NT2/D1 (cell line): Measurements from ENCODE around the gene KLHL40.

Experiments used
- DNase-seq: peaks from one replicate; pipeline ENCODE4 v3.0.0-alpha.2; 2011; ENCODE audit warnings: low read depth, low spot score
- H3K27me3 ChIP-seq: 2 replicates; pipeline ENCODE4 v1.6.0; 2011; ENCODE audit warnings: mild to moderate bottlenecking; ENCODE audit not compliant: insufficient read length, insufficient read depth
- H3K36me3 ChIP-seq: 2 replicates; pipeline ENCODE4 v1.6.1; 2011; ENCODE audit warnings: mild to moderate bottlenecking, low read length, mixed read lengths; ENCODE audit not compliant: insufficient read depth, insufficient read length
- H3K4me1 ChIP-seq: 2 replicates; pipeline ENCODE4 v1.5.1; 2011; ENCODE audit not compliant: insufficient read depth, insufficient read length
- H3K4me3 ChIP-seq: 2 replicates; pipeline ENCODE4 v1.5.1; 2011; ENCODE audit warnings: low read depth; ENCODE audit not compliant: insufficient read length
- H3K9ac ChIP-seq: 2 replicates; pipeline ENCODE4 v1.6.0; 2011; ENCODE audit warnings: low read depth; ENCODE audit not compliant: insufficient read length
- H3K9me3 ChIP-seq: 2 replicates; pipeline ENCODE4 v1.5.1; 2011; ENCODE audit warnings: mild to moderate bottlenecking, low read length; ENCODE audit not compliant: insufficient read depth
- SUZ12 ChIP-seq: IDR thresholded peaks from 2 replicates; pipeline ENCODE4 v1.6.1; 2011; ENCODE audit not compliant: insufficient read length, insufficient read depth; ENCODE audit errors: extremely low read depth
- YY1 ChIP-seq: IDR thresholded peaks from 2 replicates; pipeline ENCODE4 v1.6.1; 2011; ENCODE audit not compliant: insufficient read length, insufficient read depth
- ZNF274 ChIP-seq: IDR thresholded peaks from 2 replicates; pipeline ENCODE4 v1.6.1; 2011; ENCODE audit warnings: mild to moderate bottlenecking, low read depth, low read length

KLHL40 gene

GRCh38 chr3:42685363-42685881, at the start of gene KLHL40:
TSS of gene KLHL40 (plus strand) at chr3:42685537. CDS start at chr3:42685619, 82 bp downstream.
- Histone ChIP-seq H3K36me3 (no peaks in the 10 kb centered on the region), H3K9me3 (no peaks in the 10 kb centered on the region), H3K27me3 (no peaks in the 10 kb centered on the region), H3K9ac (no peak within 1 kb of the TSS), H3K4me3 (no peak within 1 kb of the TSS), H3K4me1 (peaks cover 11% of the 10 kb centered on the region)
- no peak for TF ChIP-seq ZNF274
- DNase-seq: no peak

DNA sequence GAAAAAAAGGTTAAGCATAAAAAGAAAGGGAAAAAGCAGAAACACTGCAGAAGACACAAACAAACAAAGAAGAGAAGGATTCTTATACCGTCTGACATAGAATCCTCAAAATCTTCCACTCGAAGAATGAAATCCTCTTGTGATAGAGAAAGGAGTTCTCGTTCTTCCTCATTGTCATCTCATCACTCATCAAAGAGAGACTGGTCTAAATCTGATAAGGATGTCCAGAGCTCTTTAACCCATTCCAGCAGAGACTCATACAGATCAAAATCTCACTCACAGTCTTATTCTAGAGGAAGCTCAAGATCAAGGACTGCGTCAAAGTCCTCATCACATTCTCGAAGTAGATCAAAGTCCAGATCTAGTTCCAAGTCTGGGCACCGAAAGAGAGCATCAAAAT, 48.3 kb upstream of the KLHL40 start:
- Histone ChIP-seq H3K9me3 (no peaks in the 10 kb centered on the region), H3K36me3 (peaks cover 93% of the 10 kb centered on the region), H3K9ac (no peak overlapping the region), H3K4me3 (no peak overlapping the region), H3K4me1 (no peaks in the 10 kb centered on the region), H3K27me3 (no peaks in the 10 kb centered on the region)
- no peak for DNase-seq
- no peak for TF ChIP-seq YY1
- no peak for TF ChIP-seq ZNF274
- TF ChIP-seq SUZ12: no peak

DNA sequence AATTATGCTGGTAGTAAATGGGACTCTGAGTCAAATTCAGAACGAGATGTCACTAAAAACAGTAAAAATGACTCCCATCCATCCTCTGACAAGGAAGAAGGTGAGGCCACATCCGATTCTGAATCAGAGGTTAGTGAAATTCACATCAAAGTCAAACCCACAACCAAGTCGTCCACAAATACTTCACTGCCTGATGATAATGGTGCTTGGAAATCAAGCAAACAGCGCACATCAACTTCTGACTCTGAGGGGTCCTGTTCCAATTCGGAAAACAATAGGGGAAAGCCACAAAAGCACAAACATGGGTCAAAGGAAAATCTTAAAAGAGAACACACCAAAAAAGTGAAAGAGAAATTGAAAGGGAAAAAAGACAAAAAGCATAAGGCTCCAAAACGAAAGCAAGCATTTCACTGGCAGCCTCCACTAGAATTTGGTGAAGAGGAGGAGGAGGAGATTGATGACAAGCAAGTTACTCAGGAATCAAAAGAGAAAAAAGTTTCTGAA, 46.9 kb upstream of the KLHL40 start:
- Histone ChIP-seq H3K27me3 (no peaks in the 10 kb centered on the region), H3K4me1 (no peaks in the 10 kb centered on the region), H3K9me3 (no peaks in the 10 kb centered on the region), H3K36me3 (peaks cover 92% of the 10 kb centered on the region), H3K4me3 (no peak overlapping the region), H3K9ac (no peak overlapping the region)
- DNase-seq: no peak
- no peak for TF ChIP-seq SUZ12
- TF ChIP-seq YY1: no peak
- TF ChIP-seq ZNF274: no peak

- H3K9ac ChIP-seq: no peak overlapping the region
- no peak overlapping the region for H3K4me3 ChIP-seq
- no peaks in the 10 kb centered on the region for H3K9me3 ChIP-seq
- no peaks in the 10 kb centered on the region for H3K27me3 ChIP-seq
- TF ChIP-seq YY1 (no peak), SUZ12 (no peak), ZNF274 (no peak)
- H3K4me1 ChIP-seq: no peaks in the 10 kb centered on the region
- H3K36me3 ChIP-seq: peaks cover 92% of the 10 kb centered on the region
- no peak for DNase-seq
These were observed 46.1 kb upstream of the KLHL40 start for GRCh38 chr3:42639192-42639591.

- H3K36me3 ChIP-seq: peaks cover 92% of the 10 kb centered on the region
These were observed 45.2 kb upstream of the KLHL40 start for GRCh38 chr3:42640129-42640528.

GRCh38 chr3:42640771-42641370, 44.5 kb upstream of the KLHL40 start:
- Histone ChIP-seq H3K27me3 (no peaks in the 10 kb centered on the region), H3K4me1 (no peaks in the 10 kb centered on the region), H3K9me3 (no peaks in the 10 kb centered on the region), H3K9ac (no peak overlapping the region), H3K36me3 (peaks cover 94% of the 10 kb centered on the region), H3K4me3 (no peak overlapping the region)
- DNase-seq: no peak
- TF ChIP-seq YY1 (no peak), ZNF274 (no peak), SUZ12 (no peak)

More at GRCh38 chr3:42640129-42640528, 45.2 kb upstream of the KLHL40 start:
- no peaks in the 10 kb centered on the region for H3K27me3 ChIP-seq
- no peak overlapping the region for H3K9ac ChIP-seq
- TF ChIP-seq ZNF274 (no peak), YY1 (no peak), SUZ12 (no peak)
- no peak for DNase-seq
- H3K9me3 ChIP-seq: no peaks in the 10 kb centered on the region
- no peak overlapping the region for H3K4me3 ChIP-seq
- no peaks in the 10 kb centered on the region for H3K4me1 ChIP-seq

- peaks cover 69% of the 10 kb centered on the region for H3K36me3 ChIP-seq
- DNase-seq: peak; percentile 82
- no peaks in the 10 kb centered on the region for H3K27me3 ChIP-seq
- H3K4me1 ChIP-seq: peaks cover 23% of the 10 kb centered on the region
- no peaks in the 10 kb centered on the region for H3K9me3 ChIP-seq
- no peak overlapping the region for H3K4me3 ChIP-seq
- TF ChIP-seq ZNF274 (no peak), YY1 (no peak), SUZ12 (no peak)
- no peak overlapping the region for H3K9ac ChIP-seq
These were observed 37.4 kb upstream of the KLHL40 start for GRCh38 chr3:42647821-42648459.
